PC-9 (cell line): ENCODE measurements around the gene CNGA3. TPM values are rescaled to one million over a fixed set of nuclear protein-coding genes. Genes with fewer than 3 reads are reported as not detected.

Experiments used
- BruUV-seq: library from RNA; stranded (reverse); fragments of 400-500 nt; replicated peaks from 2 replicates; lab custom pipeline; 2021; lab: Mats Ljungman, UMichigan
- CTCF ChIA-PET: fragments of 300-600 bp; sonication (Branson Sonifier 250); formaldehyde crosslinking; loops from one replicate; lab custom pipeline; 2022; ENCODE audit warnings: antibody characterized with exemption; lab: Charles Lee
- POLR2A ChIA-PET: fragments of 300-600 bp; sonication (Branson Sonifier 250); formaldehyde crosslinking; loops from one replicate; lab custom pipeline; 2022; ENCODE audit warnings: antibody characterized with exemption; ENCODE audit not compliant: unreplicated experiment; lab: Charles Lee
- DNase-seq, 2 experiments: peaks; one replicate each; pipeline versions ENCODE4 v3.0.0 to v3.0.0-alpha.2; 2015 to 2022; ENCODE audit warnings: mixed read lengths in 1 of 2
- H2AFZ ChIP-seq: fragments of 200-600 bp; sonication (generic); 2 replicates; pipeline ENCODE4 v1.8.1; 2017; ENCODE audit warnings: antibody characterized with exemption
- H3F3A ChIP-seq: fragments of 200-600 bp; sonication (generic); 2 replicates; pipeline ENCODE4 v1.8.1; 2017; ENCODE audit warnings: antibody characterized with exemption, mild to moderate bottlenecking, low read depth; ENCODE audit not compliant: insufficient read depth
- H3K27ac ChIP-seq: fragments of 200-600 bp; sonication (generic); 2 replicates; pipeline ENCODE4 v1.6.1; 2016; ENCODE audit warnings: mixed run types
- H3K27me3 ChIP-seq: fragments of 200-600 bp; sonication (generic); 2 replicates; pipeline ENCODE4 v1.6.1; 2016; ENCODE audit warnings: low read depth, mixed run types; ENCODE audit not compliant: insufficient read depth
- H3K36me3 ChIP-seq: fragments of 200-600 bp; sonication (generic); 2 replicates; pipeline ENCODE4 v1.6.1; 2016; ENCODE audit warnings: low read depth, mixed run types
- H3K4me1 ChIP-seq: fragments of 200-600 bp; sonication (generic); replicated peaks from 2 replicates; pipeline ENCODE4 v1.6.1; 2016; ENCODE audit warnings: mixed run types; ENCODE audit not compliant: insufficient read depth
- H3K4me2 ChIP-seq: fragments of 200-600 bp; sonication (generic); 2 replicates; pipeline ENCODE4 v1.6.1; 2017; ENCODE audit warnings: mixed run types
- H3K4me3 ChIP-seq: fragments of 200-600 bp; sonication (generic); 2 replicates; pipeline ENCODE4 v1.6.1; 2016; ENCODE audit warnings: mixed run types
- H3K79me2 ChIP-seq: fragments of 200-600 bp; sonication (generic); 2 replicates; pipeline ENCODE4 v1.6.1; 2017; ENCODE audit warnings: low read depth, mixed run types
- H3K9me2 ChIP-seq: fragments of 200-600 bp; sonication (generic); 2 replicates; pipeline ENCODE4 v1.8.1; 2017; ENCODE audit warnings: mild to moderate bottlenecking; ENCODE audit not compliant: insufficient read depth
- H3K9me3 ChIP-seq: fragments of 200-600 bp; sonication (generic); 2 replicates; pipeline ENCODE4 v1.8.1; 2016; ENCODE audit warnings: low read depth; ENCODE audit not compliant: insufficient read depth
- H4K20me1 ChIP-seq: fragments of 200-600 bp; sonication (generic); 2 replicates; pipeline ENCODE4 v1.8.1; 2017; ENCODE audit not compliant: insufficient read depth
- EZH2 ChIP-seq: fragments of 200-600 bp; sonication (generic); IDR thresholded peaks from 2 replicates; pipeline ENCODE4 v1.8.0; 2017; ENCODE audit warnings: antibody characterized with exemption, low read depth
- intact Hi-C: fragments of 100-400 bp; cut with micrococcal nuclease; formaldehyde crosslinking; loops from one replicate; pipeline ENCODE4 v1.10.0; 2022; ENCODE audit not compliant: unreplicated experiment
- total RNA-seq: library from RNA; stranded (reverse); gene quantifications from 2 replicates; pipeline ENCODE4 v1.2.3, GENCODE V29; 2021
- TF ChIP-seq, protein P1 (sequence below): fragments of 200-600 bp; sonication (generic); conservative IDR thresholded peaks from 2 replicates; pipeline ENCODE4 v1.6.1; 2017; ENCODE audit warnings: mixed run types, antibody characterized with exemption, mild to moderate bottlenecking, moderate library complexity

Gene CNGA3
- total RNA-seq, 1 experiment from 2014 or later: not detected

GRCh38 chr2:98343285-98343684, 3.0 kb upstream of the CNGA3 start:
- peak in 1 of 2 experiments; percentile 31 for DNase-seq
- no peak overlapping the region for H3K4me3 ChIP-seq
- H3K9me2 ChIP-seq: no peaks in the 10 kb centered on the region
- H3K4me1 ChIP-seq: no peaks in the 10 kb centered on the region
- H3K27me3 ChIP-seq: peaks cover 44% of the 10 kb centered on the region
- no peaks in the 10 kb centered on the region for H3K36me3 ChIP-seq
- intact Hi-C loops: no loop called here
- TF ChIP-seq, protein P1, sequence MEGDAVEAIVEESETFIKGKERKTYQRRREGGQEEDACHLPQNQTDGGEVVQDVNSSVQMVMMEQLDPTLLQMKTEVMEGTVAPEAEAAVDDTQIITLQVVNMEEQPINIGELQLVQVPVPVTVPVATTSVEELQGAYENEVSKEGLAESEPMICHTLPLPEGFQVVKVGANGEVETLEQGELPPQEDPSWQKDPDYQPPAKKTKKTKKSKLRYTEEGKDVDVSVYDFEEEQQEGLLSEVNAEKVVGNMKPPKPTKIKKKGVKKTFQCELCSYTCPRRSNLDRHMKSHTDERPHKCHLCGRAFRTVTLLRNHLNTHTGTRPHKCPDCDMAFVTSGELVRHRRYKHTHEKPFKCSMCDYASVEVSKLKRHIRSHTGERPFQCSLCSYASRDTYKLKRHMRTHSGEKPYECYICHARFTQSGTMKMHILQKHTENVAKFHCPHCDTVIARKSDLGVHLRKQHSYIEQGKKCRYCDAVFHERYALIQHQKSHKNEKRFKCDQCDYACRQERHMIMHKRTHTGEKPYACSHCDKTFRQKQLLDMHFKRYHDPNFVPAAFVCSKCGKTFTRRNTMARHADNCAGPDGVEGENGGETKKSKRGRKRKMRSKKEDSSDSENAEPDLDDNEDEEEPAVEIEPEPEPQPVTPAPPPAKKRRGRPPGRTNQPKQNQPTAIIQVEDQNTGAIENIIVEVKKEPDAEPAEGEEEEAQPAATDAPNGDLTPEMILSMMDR: no peak
- TF ChIP-seq EZH2: no peak
- H2AFZ ChIP-seq: no peak overlapping the region
- H3F3A ChIP-seq: no peaks in the 10 kb centered on the region
- H3K4me2 ChIP-seq: no peak overlapping the region
- POLR2A ChIA-PET: no interaction called here
- no peaks in the 10 kb centered on the region for H4K20me1 ChIP-seq
- no peak overlapping the region for H3K27ac ChIP-seq
- no peaks in the 10 kb centered on the region for H3K79me2 ChIP-seq
- no TSS peak for BruUV-seq
- H3K9me3 ChIP-seq: peaks cover 2% of the 10 kb centered on the region; the same call in 1 of the 2 replicates
- CTCF ChIA-PET: no interaction called here

DNA sequence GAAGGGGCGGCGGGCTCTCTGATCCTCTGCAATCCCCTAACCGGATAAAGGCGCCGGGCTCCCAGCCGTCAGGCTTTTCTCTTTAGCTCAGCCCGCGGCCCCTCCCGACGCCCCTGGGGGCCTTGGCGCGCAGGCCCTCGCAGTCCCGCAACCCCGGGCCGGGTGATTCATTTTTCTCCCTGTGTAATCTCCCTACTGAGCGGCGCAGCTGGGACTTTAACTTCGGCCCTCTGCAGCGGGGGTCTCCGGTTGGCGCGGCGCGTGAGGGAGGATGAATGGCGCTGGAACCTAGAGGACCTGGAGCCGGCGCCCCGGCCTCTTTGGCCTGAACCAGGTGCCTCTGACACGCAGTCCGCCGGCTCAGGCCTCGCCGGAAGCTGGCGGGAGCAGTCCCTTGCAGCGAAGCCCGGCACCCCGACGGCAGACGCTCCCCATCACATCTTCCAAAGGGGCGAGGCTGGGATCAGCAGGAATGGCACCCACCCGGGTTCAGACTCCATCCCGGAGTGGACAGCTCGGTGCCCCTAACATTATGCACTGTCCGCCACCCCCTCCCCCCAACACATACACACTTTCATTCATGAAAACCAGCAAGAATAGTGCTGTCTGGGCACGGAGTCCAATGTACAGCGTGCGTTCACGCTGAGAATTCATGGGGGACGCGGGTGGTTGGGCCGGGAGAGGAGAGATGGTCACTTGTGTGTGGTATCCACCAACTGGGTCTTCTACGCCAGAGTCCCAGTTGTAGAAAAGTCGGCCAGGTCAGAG, 1.2 kb downstream of the CNGA3 start:
- Histone ChIP-seq H4K20me1 (no peaks in the 10 kb centered on the region), H3F3A (no peaks in the 10 kb centered on the region), H3K36me3 (no peaks in the 10 kb centered on the region), H3K79me2 (no peaks in the 10 kb centered on the region), H3K4me2 (no peak overlapping the region), H3K27ac (no peak overlapping the region), H2AFZ (no peak overlapping the region), H3K9me2 (no peaks in the 10 kb centered on the region), H3K4me3 (no peak overlapping the region), H3K9me3 (no peaks in the 10 kb centered on the region; the same call in 1 of the 2 replicates), H3K27me3 (peaks cover 44% of the 10 kb centered on the region), H3K4me1 (no peaks in the 10 kb centered on the region)
- POLR2A ChIA-PET: no interaction called here
- DNase-seq: peak in 1 of 2 experiments; percentile 13
- no TSS peak for BruUV-seq
- no peak for TF ChIP-seq EZH2
- TF ChIP-seq, protein P1: no peak
- CTCF ChIA-PET: interaction anchor here (0.6 kb wide), 1 partner anchor 12 kb away, joined by 7 read pairs; no protein-coding TSS in a partner anchor
- intact Hi-C loops: no loop called here

DNA sequence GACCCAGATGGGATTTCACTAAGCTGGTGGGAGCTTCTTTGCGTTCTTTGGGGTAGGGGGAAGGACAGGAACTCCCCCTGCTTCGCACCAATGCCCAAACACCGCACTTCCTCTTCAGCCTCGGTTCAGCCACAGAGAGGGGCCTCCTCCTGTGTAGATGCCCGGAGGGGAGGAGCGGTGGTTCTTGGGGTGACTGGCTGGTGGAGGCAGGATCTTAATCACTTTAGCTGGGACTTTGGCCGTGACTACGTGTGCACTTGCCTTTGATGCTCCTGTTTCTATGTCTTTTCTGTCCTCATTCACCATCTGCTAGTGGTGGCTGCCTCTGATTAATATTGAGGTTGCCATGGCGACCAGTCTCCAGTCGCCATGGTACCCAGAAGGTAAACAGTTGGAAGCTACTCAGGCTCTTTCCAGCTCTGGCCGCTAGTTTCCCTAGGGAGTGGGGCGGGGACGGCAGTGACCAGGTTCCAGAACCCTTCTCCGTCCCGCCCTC, 1.9 kb downstream of the CNGA3 start:
- BruUV-seq: no TSS peak
- Histone ChIP-seq H3K4me2 (no peak overlapping the region), H3K27me3 (peaks cover 40% of the 10 kb centered on the region), H3K27ac (no peak overlapping the region), H3K9me2 (no peaks in the 10 kb centered on the region), H3K4me3 (no peak overlapping the region), H3K9me3 (no peaks in the 10 kb centered on the region; the same call in 1 of the 2 replicates), H3K4me1 (no peaks in the 10 kb centered on the region), H3K79me2 (no peaks in the 10 kb centered on the region), H3F3A (no peaks in the 10 kb centered on the region), H3K36me3 (no peaks in the 10 kb centered on the region), H4K20me1 (no peaks in the 10 kb centered on the region), H2AFZ (no peak overlapping the region)
- TF ChIP-seq, protein P1: no peak
- no peak for TF ChIP-seq EZH2
- intact Hi-C loops: no loop called here
- POLR2A ChIA-PET: no interaction called here
- peak in 1 of 2 experiments; percentile 38 for DNase-seq
- CTCF ChIA-PET: interaction anchor here (0.6 kb wide), 1 partner anchor 12 kb away, joined by 7 read pairs; no protein-coding TSS in a partner anchor
